WTC11 (cell line): ENCODE results near the gene AVPR1B. TPM values are rescaled to one million over a fixed set of nuclear protein-coding genes. Genes with fewer than 3 reads are reported as not detected.

Experiments
- ATAC-seq: fragments of 200-7000 bp; cut with Tn5 transposase; 2 replicates; pipeline ENCODE4 v1.10.0; 2021; ENCODE audit warnings: mild to moderate bottlenecking, moderate library complexity
- CTCF ChIA-PET: fragments of 300-600 bp; sonication (Branson Sonifier 250); formaldehyde crosslinking; loops from one replicate; lab custom pipeline; 2021; ENCODE audit warnings: antibody characterized with exemption; lab: Charles Lee
- POLR2A ChIA-PET: fragments of 350-600 bp; sonication (Branson Sonifier 250); formaldehyde crosslinking; loops from one replicate; lab custom pipeline; 2021; ENCODE audit warnings: antibody characterized with exemption; lab: Charles Lee
- DNase-seq: peaks from one replicate; pipeline ENCODE4 v3.0.0; 2021; ENCODE audit warnings: low spot score
- H3K27ac Mint-ChIP-seq: 2 replicates; pipeline ENCODE4 v1.8.0; 2021; ENCODE audit warnings: mixed read lengths
- H3K27me3 Mint-ChIP-seq: 2 replicates; pipeline ENCODE4 v1.8.0; 2021; ENCODE audit warnings: low read depth, mild to moderate bottlenecking, moderate library complexity, mixed read lengths
- H3K36me3 Mint-ChIP-seq: 2 replicates; pipeline ENCODE4 v1.8.0; 2021; ENCODE audit warnings: mixed read lengths
- H3K4me1 Mint-ChIP-seq: 2 replicates; pipeline ENCODE4 v1.8.0; 2022; ENCODE audit warnings: mixed read lengths
- H3K4me3 Mint-ChIP-seq: 2 replicates; pipeline ENCODE4 v1.8.0; 2021; ENCODE audit warnings: mild to moderate bottlenecking, moderate library complexity, mixed read lengths
- H3K9me3 Mint-ChIP-seq: 2 replicates; pipeline ENCODE4 v1.8.0; 2021; ENCODE audit warnings: mixed read lengths
- CBFB ChIP-seq: sonication (generic); formaldehyde crosslinking; IDR thresholded peaks from 2 replicates; pipeline ENCODE4 v1.8.1; 2022; ENCODE audit warnings: mild to moderate bottlenecking, low read depth, missing genetic modification reagents
- CREB1 ChIP-seq: sonication (generic); formaldehyde crosslinking; IDR thresholded peaks from 2 replicates; pipeline ENCODE4 v1.8.0; 2023; ENCODE audit warnings: mild to moderate bottlenecking, missing genetic modification reagents
- FOXJ3 ChIP-seq: sonication (generic); formaldehyde crosslinking; IDR thresholded peaks from 2 replicates; pipeline ENCODE4 v1.9.0; 2021; ENCODE audit warnings: missing genetic modification reagents, mild to moderate bottlenecking, borderline replicate concordance
- JUN ChIP-seq: sonication (generic); formaldehyde crosslinking; IDR thresholded peaks from 2 replicates; pipeline ENCODE4 v1.8.0; 2023; ENCODE audit warnings: mild to moderate bottlenecking, missing genetic modification reagents
- KAT7 ChIP-seq: sonication (generic); formaldehyde crosslinking; IDR thresholded peaks from 2 replicates; pipeline ENCODE4 v1.8.1; 2023; ENCODE audit warnings: missing genetic modification reagents, mild to moderate bottlenecking, borderline replicate concordance
- NFATC4 ChIP-seq: fragments of 250-450 bp; sonication (Bioruptor Pico); IDR thresholded peaks from 2 replicates; pipeline ENCODE4 v1.9.0; 2021; ENCODE audit warnings: mild to moderate bottlenecking
- NFYB ChIP-seq: sonication (generic); formaldehyde crosslinking; conservative IDR thresholded peaks from 2 replicates; pipeline ENCODE4 v1.8.0; 2022; ENCODE audit warnings: low read depth, missing genetic modification reagents
- NR1H2 ChIP-seq: sonication (generic); formaldehyde crosslinking; IDR thresholded peaks from 2 replicates; pipeline ENCODE4 v1.9.0; 2021; ENCODE audit warnings: mild to moderate bottlenecking, moderate library complexity, missing genetic modification reagents
- NR3C1 ChIP-seq: sonication (generic); formaldehyde crosslinking; conservative IDR thresholded peaks from 2 replicates; pipeline ENCODE4 v1.8.1; 2023; ENCODE audit warnings: low read depth, mild to moderate bottlenecking, missing genetic modification reagents
- PRRX2 ChIP-seq: fragments of 250-450 bp; sonication (Bioruptor Pico); IDR thresholded peaks from 2 replicates; pipeline ENCODE4 v1.8.0; 2021; ENCODE audit warnings: mild to moderate bottlenecking
- SMAD3 ChIP-seq: sonication (generic); formaldehyde crosslinking; IDR thresholded peaks from 2 replicates; pipeline ENCODE4 v1.8.0; 2022; ENCODE audit warnings: missing genetic modification reagents, mild to moderate bottlenecking, borderline replicate concordance
- ZBTB21 ChIP-seq: sonication (generic); formaldehyde crosslinking; IDR thresholded peaks from 2 replicates; pipeline ENCODE4 v1.8.1; 2023; ENCODE audit warnings: mild to moderate bottlenecking, missing genetic modification reagents, borderline replicate concordance
- ZNF263 ChIP-seq: sonication (generic); formaldehyde crosslinking; IDR thresholded peaks from 2 replicates; pipeline ENCODE4 v1.8.1; 2022; ENCODE audit warnings: low read depth, mild to moderate bottlenecking, moderate library complexity, missing genetic modification reagents
- ZNF317 ChIP-seq: sonication (generic); formaldehyde crosslinking; IDR thresholded peaks from 2 replicates; pipeline ENCODE4 v1.8.1; 2023; ENCODE audit warnings: low read depth, mild to moderate bottlenecking, moderate library complexity, missing genetic modification reagents, borderline replicate concordance
- total RNA-seq: library from RNA; stranded (reverse); gene quantifications from 3 replicates; pipeline ENCODE4 v1.2.3, GENCODE V29; 2021
- TF ChIP-seq, protein P1 (sequence below): sonication (generic); formaldehyde crosslinking; IDR thresholded peaks from 2 replicates; pipeline ENCODE4 v1.8.0; 2022; ENCODE audit warnings: mild to moderate bottlenecking, missing genetic modification reagents
- TF ChIP-seq, protein P2 (sequence below): sonication (generic); formaldehyde crosslinking; IDR thresholded peaks from 2 replicates; pipeline ENCODE4 v1.8.0; 2022; ENCODE audit warnings: mild to moderate bottlenecking, missing genetic modification reagents
- TF ChIP-seq, protein P3 (sequence below): fragments of 250-450 bp; sonication (Bioruptor Pico); IDR thresholded peaks from 2 replicates; pipeline ENCODE4 v1.9.0; 2021; ENCODE audit warnings: moderate library complexity, mild to moderate bottlenecking, inconsistent platforms, borderline replicate concordance
- TF ChIP-seq, protein P4 (sequence below): sonication (generic); formaldehyde crosslinking; IDR thresholded peaks from 2 replicates; pipeline ENCODE4 v1.8.1; 2023; ENCODE audit warnings: mild to moderate bottlenecking, missing genetic modification reagents
- TF ChIP-seq, protein P5 (sequence below): fragments of 250-450 bp; sonication (Bioruptor Pico); IDR thresholded peaks from 2 replicates; pipeline ENCODE4 v1.9.0; 2021; ENCODE audit warnings: mild to moderate bottlenecking, borderline replicate concordance
- TF ChIP-seq, protein P6 (sequence below): sonication (generic); formaldehyde crosslinking; IDR thresholded peaks from 2 replicates; pipeline ENCODE4 v1.8.0; 2023; ENCODE audit warnings: mild to moderate bottlenecking, missing genetic modification reagents
- TF ChIP-seq, protein P7 (sequence below): sonication (generic); formaldehyde crosslinking; IDR thresholded peaks from 2 replicates; pipeline ENCODE4 v1.8.1; 2022; ENCODE audit warnings: low read depth, mild to moderate bottlenecking, moderate library complexity, missing genetic modification reagents, borderline replicate concordance

Gene AVPR1B
- total RNA-seq, 1 experiment from 2014 or later, result 0.68 TPM

DNA sequence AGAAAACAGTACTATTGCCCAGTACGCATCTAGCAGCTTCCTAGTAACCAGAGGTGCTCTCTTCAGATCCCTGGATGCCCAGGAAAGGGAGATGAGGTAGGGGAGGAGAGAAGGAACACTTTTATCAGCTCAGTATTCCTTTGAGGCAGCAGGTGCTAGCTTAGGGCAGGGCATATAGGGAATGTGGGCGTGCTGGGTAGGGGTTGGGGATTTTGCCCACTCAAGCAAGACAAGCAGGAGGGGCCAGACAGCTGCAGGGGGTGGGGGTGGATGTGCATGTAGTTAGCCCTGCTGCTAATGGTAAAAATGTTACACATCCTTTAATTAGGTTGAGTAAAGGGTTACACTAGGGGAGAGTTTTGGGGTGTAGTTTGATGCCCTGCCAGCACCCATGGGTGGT lies 18.1 kb upstream of the AVPR1B start:
- Mint-ChIP-seq H3K27ac (no peak overlapping the region), H3K27me3 (no peaks in the 10 kb centered on the region), H3K36me3 (no peaks in the 10 kb centered on the region), H3K9me3 (peaks cover 16% of the 10 kb centered on the region), H3K4me1 (peaks cover 19% of the 10 kb centered on the region), H3K4me3 (no peak overlapping the region)
- no peak for TF ChIP-seq CBFB (CRISPR knock-in tag)
- TF ChIP-seq SMAD3 (CRISPR knock-in tag), result no peak
- TF ChIP-seq, protein P1, sequence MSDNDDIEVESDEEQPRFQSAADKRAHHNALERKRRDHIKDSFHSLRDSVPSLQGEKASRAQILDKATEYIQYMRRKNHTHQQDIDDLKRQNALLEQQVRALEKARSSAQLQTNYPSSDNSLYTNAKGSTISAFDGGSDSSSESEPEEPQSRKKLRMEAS (CRISPR knock-in tag), result no peak
- no peak for TF ChIP-seq NFATC4 (CRISPR knock-in tag)
- TF ChIP-seq, protein P2, sequence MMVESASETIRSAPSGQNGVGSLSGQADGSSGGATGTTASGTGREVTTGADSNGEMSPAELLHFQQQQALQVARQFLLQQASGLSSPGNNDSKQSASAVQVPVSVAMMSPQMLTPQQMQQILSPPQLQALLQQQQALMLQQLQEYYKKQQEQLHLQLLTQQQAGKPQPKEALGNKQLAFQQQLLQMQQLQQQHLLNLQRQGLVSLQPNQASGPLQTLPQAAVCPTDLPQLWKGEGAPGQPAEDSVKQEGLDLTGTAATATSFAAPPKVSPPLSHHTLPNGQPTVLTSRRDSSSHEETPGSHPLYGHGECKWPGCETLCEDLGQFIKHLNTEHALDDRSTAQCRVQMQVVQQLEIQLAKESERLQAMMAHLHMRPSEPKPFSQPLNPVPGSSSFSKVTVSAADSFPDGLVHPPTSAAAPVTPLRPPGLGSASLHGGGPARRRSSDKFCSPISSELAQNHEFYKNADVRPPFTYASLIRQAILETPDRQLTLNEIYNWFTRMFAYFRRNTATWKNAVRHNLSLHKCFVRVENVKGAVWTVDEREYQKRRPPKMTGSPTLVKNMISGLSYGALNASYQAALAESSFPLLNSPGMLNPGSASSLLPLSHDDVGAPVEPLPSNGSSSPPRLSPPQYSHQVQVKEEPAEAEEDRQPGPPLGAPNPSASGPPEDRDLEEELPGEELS (CRISPR knock-in tag), result no peak
- no peak for TF ChIP-seq PRRX2 (CRISPR knock-in tag)
- no peak for TF ChIP-seq KAT7
- DNase-seq (no peak), ATAC-seq (no peak)
- ChIA-PET CTCF (interaction anchor here (1.0 kb wide), 1 partner anchor 151 kb away, joined by 4 read pairs; no protein-coding TSS in a partner anchor), POLR2A (no interaction called here)

DNA sequence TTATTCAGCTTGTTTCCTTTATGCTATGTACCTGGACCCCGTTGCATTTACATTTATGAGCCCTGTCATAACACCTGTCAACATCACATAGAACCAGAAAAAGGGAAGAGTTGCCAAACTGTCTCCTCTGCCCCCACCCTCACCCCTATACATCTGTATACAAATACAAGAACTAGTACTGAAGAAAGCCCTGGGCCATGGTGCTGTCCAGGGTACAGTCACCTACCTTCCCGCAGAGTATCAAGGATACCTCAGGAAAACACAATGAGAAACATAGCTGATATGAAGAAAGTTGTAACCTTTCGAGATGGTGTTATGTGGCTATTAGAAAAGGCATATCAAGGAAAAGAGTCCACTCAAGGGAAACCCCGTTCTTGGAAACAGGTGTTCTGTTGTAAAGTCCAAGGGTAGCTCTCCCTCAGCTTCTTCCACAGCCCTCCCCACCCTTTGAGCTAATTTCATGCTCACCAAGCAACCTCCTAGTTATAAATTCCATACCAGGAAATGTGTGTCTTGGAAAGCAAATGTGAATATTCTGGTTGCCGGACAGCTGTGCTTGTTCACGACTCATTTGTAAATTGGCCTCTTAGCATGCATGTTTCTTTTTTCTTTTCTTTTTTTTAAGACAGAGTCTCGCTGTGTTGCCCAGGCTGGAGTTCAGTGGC lies 16.7 kb upstream of the AVPR1B start:
- H3K27me3 Mint-ChIP-seq, result no peaks in the 10 kb centered on the region
- CTCF ChIA-PET, result no interaction called here
- TF ChIP-seq, protein P3, sequence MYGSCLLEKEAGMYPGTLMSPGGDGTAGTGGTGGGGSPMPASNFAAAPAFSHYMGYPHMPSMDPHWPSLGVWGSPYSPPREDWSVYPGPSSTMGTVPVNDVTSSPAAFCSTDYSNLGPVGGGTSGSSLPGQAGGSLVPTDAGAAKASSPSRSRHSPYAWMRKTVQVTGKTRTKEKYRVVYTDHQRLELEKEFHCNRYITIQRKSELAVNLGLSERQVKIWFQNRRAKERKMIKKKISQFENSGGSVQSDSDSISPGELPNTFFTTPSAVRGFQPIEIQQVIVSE (CRISPR knock-in tag), result no peak
- TF ChIP-seq JUN (CRISPR knock-in tag) (no peak), ZNF317 (CRISPR knock-in tag) (no peak), FOXJ3 (no peak), ZNF263 (CRISPR knock-in tag) (no peak), NR3C1 (CRISPR knock-in tag) (no peak), NFYB (CRISPR knock-in tag) (no peak), ZBTB21 (CRISPR knock-in tag) (no peak), CREB1 (no peak), NR1H2 (CRISPR knock-in tag) (no peak)
- TF ChIP-seq, protein P4, sequence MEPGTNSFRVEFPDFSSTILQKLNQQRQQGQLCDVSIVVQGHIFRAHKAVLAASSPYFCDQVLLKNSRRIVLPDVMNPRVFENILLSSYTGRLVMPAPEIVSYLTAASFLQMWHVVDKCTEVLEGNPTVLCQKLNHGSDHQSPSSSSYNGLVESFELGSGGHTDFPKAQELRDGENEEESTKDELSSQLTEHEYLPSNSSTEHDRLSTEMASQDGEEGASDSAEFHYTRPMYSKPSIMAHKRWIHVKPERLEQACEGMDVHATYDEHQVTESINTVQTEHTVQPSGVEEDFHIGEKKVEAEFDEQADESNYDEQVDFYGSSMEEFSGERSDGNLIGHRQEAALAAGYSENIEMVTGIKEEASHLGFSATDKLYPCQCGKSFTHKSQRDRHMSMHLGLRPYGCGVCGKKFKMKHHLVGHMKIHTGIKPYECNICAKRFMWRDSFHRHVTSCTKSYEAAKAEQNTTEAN (CRISPR knock-in tag), result no peak
- TF ChIP-seq, protein P5, sequence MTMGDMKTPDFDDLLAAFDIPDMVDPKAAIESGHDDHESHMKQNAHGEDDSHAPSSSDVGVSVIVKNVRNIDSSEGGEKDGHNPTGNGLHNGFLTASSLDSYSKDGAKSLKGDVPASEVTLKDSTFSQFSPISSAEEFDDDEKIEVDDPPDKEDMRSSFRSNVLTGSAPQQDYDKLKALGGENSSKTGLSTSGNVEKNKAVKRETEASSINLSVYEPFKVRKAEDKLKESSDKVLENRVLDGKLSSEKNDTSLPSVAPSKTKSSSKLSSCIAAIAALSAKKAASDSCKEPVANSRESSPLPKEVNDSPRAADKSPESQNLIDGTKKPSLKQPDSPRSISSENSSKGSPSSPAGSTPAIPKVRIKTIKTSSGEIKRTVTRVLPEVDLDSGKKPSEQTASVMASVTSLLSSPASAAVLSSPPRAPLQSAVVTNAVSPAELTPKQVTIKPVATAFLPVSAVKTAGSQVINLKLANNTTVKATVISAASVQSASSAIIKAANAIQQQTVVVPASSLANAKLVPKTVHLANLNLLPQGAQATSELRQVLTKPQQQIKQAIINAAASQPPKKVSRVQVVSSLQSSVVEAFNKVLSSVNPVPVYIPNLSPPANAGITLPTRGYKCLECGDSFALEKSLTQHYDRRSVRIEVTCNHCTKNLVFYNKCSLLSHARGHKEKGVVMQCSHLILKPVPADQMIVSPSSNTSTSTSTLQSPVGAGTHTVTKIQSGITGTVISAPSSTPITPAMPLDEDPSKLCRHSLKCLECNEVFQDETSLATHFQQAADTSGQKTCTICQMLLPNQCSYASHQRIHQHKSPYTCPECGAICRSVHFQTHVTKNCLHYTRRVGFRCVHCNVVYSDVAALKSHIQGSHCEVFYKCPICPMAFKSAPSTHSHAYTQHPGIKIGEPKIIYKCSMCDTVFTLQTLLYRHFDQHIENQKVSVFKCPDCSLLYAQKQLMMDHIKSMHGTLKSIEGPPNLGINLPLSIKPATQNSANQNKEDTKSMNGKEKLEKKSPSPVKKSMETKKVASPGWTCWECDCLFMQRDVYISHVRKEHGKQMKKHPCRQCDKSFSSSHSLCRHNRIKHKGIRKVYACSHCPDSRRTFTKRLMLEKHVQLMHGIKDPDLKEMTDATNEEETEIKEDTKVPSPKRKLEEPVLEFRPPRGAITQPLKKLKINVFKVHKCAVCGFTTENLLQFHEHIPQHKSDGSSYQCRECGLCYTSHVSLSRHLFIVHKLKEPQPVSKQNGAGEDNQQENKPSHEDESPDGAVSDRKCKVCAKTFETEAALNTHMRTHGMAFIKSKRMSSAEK, result no peak
- TF ChIP-seq, protein P6, sequence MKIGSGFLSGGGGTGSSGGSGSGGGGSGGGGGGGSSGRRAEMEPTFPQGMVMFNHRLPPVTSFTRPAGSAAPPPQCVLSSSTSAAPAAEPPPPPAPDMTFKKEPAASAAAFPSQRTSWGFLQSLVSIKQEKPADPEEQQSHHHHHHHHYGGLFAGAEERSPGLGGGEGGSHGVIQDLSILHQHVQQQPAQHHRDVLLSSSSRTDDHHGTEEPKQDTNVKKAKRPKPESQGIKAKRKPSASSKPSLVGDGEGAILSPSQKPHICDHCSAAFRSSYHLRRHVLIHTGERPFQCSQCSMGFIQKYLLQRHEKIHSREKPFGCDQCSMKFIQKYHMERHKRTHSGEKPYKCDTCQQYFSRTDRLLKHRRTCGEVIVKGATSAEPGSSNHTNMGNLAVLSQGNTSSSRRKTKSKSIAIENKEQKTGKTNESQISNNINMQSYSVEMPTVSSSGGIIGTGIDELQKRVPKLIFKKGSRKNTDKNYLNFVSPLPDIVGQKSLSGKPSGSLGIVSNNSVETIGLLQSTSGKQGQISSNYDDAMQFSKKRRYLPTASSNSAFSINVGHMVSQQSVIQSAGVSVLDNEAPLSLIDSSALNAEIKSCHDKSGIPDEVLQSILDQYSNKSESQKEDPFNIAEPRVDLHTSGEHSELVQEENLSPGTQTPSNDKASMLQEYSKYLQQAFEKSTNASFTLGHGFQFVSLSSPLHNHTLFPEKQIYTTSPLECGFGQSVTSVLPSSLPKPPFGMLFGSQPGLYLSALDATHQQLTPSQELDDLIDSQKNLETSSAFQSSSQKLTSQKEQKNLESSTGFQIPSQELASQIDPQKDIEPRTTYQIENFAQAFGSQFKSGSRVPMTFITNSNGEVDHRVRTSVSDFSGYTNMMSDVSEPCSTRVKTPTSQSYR (CRISPR knock-in tag), result no peak
- TF ChIP-seq, protein P7, sequence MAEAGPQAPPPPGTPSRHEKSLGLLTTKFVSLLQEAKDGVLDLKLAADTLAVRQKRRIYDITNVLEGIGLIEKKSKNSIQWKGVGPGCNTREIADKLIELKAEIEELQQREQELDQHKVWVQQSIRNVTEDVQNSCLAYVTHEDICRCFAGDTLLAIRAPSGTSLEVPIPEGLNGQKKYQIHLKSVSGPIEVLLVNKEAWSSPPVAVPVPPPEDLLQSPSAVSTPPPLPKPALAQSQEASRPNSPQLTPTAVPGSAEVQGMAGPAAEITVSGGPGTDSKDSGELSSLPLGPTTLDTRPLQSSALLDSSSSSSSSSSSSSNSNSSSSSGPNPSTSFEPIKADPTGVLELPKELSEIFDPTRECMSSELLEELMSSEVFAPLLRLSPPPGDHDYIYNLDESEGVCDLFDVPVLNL, result no peak
- no peak overlapping the region for H3K4me3 Mint-ChIP-seq
- H3K9me3 Mint-ChIP-seq, result peaks cover 11% of the 10 kb centered on the region
- H3K27ac Mint-ChIP-seq, result no peak overlapping the region
- POLR2A ChIA-PET, result no interaction called here
- peaks cover 19% of the 10 kb centered on the region for H3K4me1 Mint-ChIP-seq
- no peak for DNase-seq
- H3K36me3 Mint-ChIP-seq, result no peaks in the 10 kb centered on the region
- no peak for ATAC-seq
